Measurements from ENCODE around the gene UCKL1.
"Not testable (repeated sequence)": the region's sequence is repeated elsewhere in the genome, so short reads cannot be mapped to it uniquely, and the experiment has no call there.

Gene UCKL1

GRCh38 chr20:63979229-63979556 lies 23.0 kb upstream of the UCKL1 start:
- H3K4me1 ChIP-seq (ENCODE audit: control insufficient read depth, insufficient read depth, low read length), result peaks cover 39% of the 10 kb centered on the region
- peak overlapping the region in 1 of 2 donors; percentile 53 for H3K9ac ChIP-seq (ENCODE audit: low read length in 2 of 2)
- no peak overlapping the region for H3K27ac ChIP-seq (ENCODE audit: low read length)
- peaks cover 4% of the 10 kb centered on the region in 2 donors for H3K36me3 ChIP-seq (ENCODE audit: control insufficient read depth in 2 of 2, insufficient read depth in 2 of 2, low read length in 2 of 2)
- H3K27me3 ChIP-seq (ENCODE audit: control insufficient read depth in 1 of 2, insufficient read depth in 2 of 2, low read length in 2 of 2), result no peaks in the 10 kb centered on the region
- peak overlapping the region; percentile 69 to 98 for H3K4me3 ChIP-seq (ENCODE audit: low read length in 2 of 2)
- H3K9me3 ChIP-seq (ENCODE audit: control insufficient read depth in 2 of 2, low read length in 2 of 2), result no peaks in the 10 kb centered on the region

- Histone ChIP-seq H3K27ac (ENCODE audit: low read length) (no peak overlapping the region), H3K4me3 (ENCODE audit: low read length in 2 of 2) (peak overlapping the region; percentile 69 to 98), H3K9me3 (ENCODE audit: control insufficient read depth in 2 of 2, low read length in 2 of 2) (no peaks in the 10 kb centered on the region), H3K36me3 (ENCODE audit: control insufficient read depth in 2 of 2, insufficient read depth in 2 of 2, low read length in 2 of 2) (peaks cover 4% of the 10 kb centered on the region in 2 donors), H3K27me3 (ENCODE audit: control insufficient read depth in 1 of 2, insufficient read depth in 2 of 2, low read length in 2 of 2) (no peaks in the 10 kb centered on the region), H3K9ac (ENCODE audit: low read length in 2 of 2) (peak overlapping the region; percentile 21 to 53), H3K4me1 (ENCODE audit: control insufficient read depth, insufficient read depth, low read length) (peaks cover 39% of the 10 kb centered on the region)
Observed at GRCh38 chr20:63978319-63979228, 22.4 kb upstream of the UCKL1 start.

GRCh38 chr20:63977739-63978276 lies 21.6 kb upstream of the UCKL1 start:
- no peak overlapping the region for H3K27ac ChIP-seq (ENCODE audit: low read length)

GRCh38 chr20:63976980-63977738 lies 20.9 kb upstream of the UCKL1 start:
- no peaks in the 10 kb centered on the region for H3K9me3 ChIP-seq (ENCODE audit: control insufficient read depth in 2 of 2, low read length in 2 of 2)
- no peaks in the 10 kb centered on the region for H3K36me3 ChIP-seq (ENCODE audit: control insufficient read depth in 2 of 2, insufficient read depth in 2 of 2, low read length in 2 of 2)
- no peaks in the 10 kb centered on the region for H3K27me3 ChIP-seq (ENCODE audit: control insufficient read depth in 1 of 2, insufficient read depth in 2 of 2, low read length in 2 of 2)
- H3K4me3 ChIP-seq (ENCODE audit: low read length in 2 of 2), result no peak overlapping the region
- no peak overlapping the region for H3K27ac ChIP-seq (ENCODE audit: low read length)
- H3K4me1 ChIP-seq (ENCODE audit: control insufficient read depth, insufficient read depth, low read length), result peaks cover 28% of the 10 kb centered on the region
- H3K9ac ChIP-seq (ENCODE audit: low read length in 2 of 2), result no peak overlapping the region

More at GRCh38 chr20:63977739-63978276, 21.6 kb upstream of the UCKL1 start:
- Histone ChIP-seq H3K9me3 (ENCODE audit: control insufficient read depth in 2 of 2, low read length in 2 of 2) (no peaks in the 10 kb centered on the region), H3K36me3 (ENCODE audit: control insufficient read depth in 2 of 2, insufficient read depth in 2 of 2, low read length in 2 of 2) (no peaks in the 10 kb centered on the region), H3K9ac (ENCODE audit: low read length in 2 of 2) (no peak overlapping the region), H3K4me3 (ENCODE audit: low read length in 2 of 2) (no peak overlapping the region), H3K4me1 (ENCODE audit: control insufficient read depth, insufficient read depth, low read length) (peaks cover 34% of the 10 kb centered on the region), H3K27me3 (ENCODE audit: control insufficient read depth in 1 of 2, insufficient read depth in 2 of 2, low read length in 2 of 2) (no peaks in the 10 kb centered on the region)

GRCh38 chr20:63976511-63976910 lies 20.3 kb upstream of the UCKL1 start:
- H3K27ac ChIP-seq (ENCODE audit: low read length); H3K36me3 ChIP-seq (ENCODE audit: control insufficient read depth in 2 of 2, insufficient read depth in 2 of 2, low read length in 2 of 2); H3K4me3 ChIP-seq (ENCODE audit: low read length in 2 of 2); H3K9ac ChIP-seq (ENCODE audit: low read length in 2 of 2); H3K9me3 ChIP-seq (ENCODE audit: control insufficient read depth in 2 of 2, low read length in 2 of 2); H3K27me3 ChIP-seq (ENCODE audit: control insufficient read depth in 1 of 2, insufficient read depth in 2 of 2, low read length in 2 of 2): not testable (repeated sequence)
- H3K4me1 ChIP-seq (ENCODE audit: control insufficient read depth, insufficient read depth, low read length), result peaks cover 22% of the 10 kb centered on the region

- Histone ChIP-seq H3K27ac (ENCODE audit: low read length) (no peak overlapping the region), H3K27me3 (ENCODE audit: control insufficient read depth in 1 of 2, insufficient read depth in 2 of 2, low read length in 2 of 2) (no peaks in the 10 kb centered on the region), H3K4me3 (ENCODE audit: low read length in 2 of 2) (no peak overlapping the region), H3K4me1 (ENCODE audit: control insufficient read depth, insufficient read depth, low read length) (peaks cover 16% of the 10 kb centered on the region), H3K36me3 (ENCODE audit: control insufficient read depth in 2 of 2, insufficient read depth in 2 of 2, low read length in 2 of 2) (no peaks in the 10 kb centered on the region), H3K9ac (ENCODE audit: low read length in 2 of 2) (no peak overlapping the region), H3K9me3 (ENCODE audit: control insufficient read depth in 2 of 2, low read length in 2 of 2) (no peaks in the 10 kb centered on the region)
Observed at GRCh38 chr20:63974402-63975200, 18.4 kb upstream of the UCKL1 start.

- no peaks in the 10 kb centered on the region for H3K27me3 ChIP-seq (ENCODE audit: control insufficient read depth in 1 of 2, insufficient read depth in 2 of 2, low read length in 2 of 2)
- peak overlapping the region; percentile 67 for H3K4me3 ChIP-seq (ENCODE audit: low read length in 2 of 2)
- H3K4me1 ChIP-seq (ENCODE audit: control insufficient read depth, insufficient read depth, low read length), result peaks cover 18% of the 10 kb centered on the region
- peak overlapping the region; percentile 42 to 45 for H3K9ac ChIP-seq (ENCODE audit: low read length in 2 of 2)
- no peaks in the 10 kb centered on the region for H3K36me3 ChIP-seq (ENCODE audit: control insufficient read depth in 2 of 2, insufficient read depth in 2 of 2, low read length in 2 of 2)
- H3K27ac ChIP-seq (ENCODE audit: low read length), result no peak overlapping the region
- no peaks in the 10 kb centered on the region for H3K9me3 ChIP-seq (ENCODE audit: control insufficient read depth in 2 of 2, low read length in 2 of 2)
Observed at GRCh38 chr20:63973636-63974401, 17.6 kb upstream of the UCKL1 start.

- H3K36me3 ChIP-seq (ENCODE audit: control insufficient read depth in 2 of 2, insufficient read depth in 2 of 2, low read length in 2 of 2), result no peaks in the 10 kb centered on the region
- H3K27me3 ChIP-seq (ENCODE audit: control insufficient read depth in 1 of 2, insufficient read depth in 2 of 2, low read length in 2 of 2), result no peaks in the 10 kb centered on the region
- no peak overlapping the region for H3K27ac ChIP-seq (ENCODE audit: low read length)
- H3K4me3 ChIP-seq (ENCODE audit: low read length in 2 of 2), result no peak overlapping the region
- H3K9me3 ChIP-seq (ENCODE audit: control insufficient read depth in 2 of 2, low read length in 2 of 2), result no peaks in the 10 kb centered on the region
- H3K4me1 ChIP-seq (ENCODE audit: control insufficient read depth, insufficient read depth, low read length), result peaks cover 18% of the 10 kb centered on the region
- no peak overlapping the region for H3K9ac ChIP-seq (ENCODE audit: low read length in 2 of 2)
Observed at GRCh38 chr20:63973160-63973479, 16.9 kb upstream of the UCKL1 start.

GRCh38 chr20:63972312-63973159 lies 16.3 kb upstream of the UCKL1 start:
- Histone ChIP-seq H3K4me3 (ENCODE audit: low read length in 2 of 2) (no peak overlapping the region), H3K9me3 (ENCODE audit: control insufficient read depth in 2 of 2, low read length in 2 of 2) (no peaks in the 10 kb centered on the region), H3K36me3 (ENCODE audit: control insufficient read depth in 2 of 2, insufficient read depth in 2 of 2, low read length in 2 of 2) (no peaks in the 10 kb centered on the region), H3K4me1 (ENCODE audit: control insufficient read depth, insufficient read depth, low read length) (peaks cover 18% of the 10 kb centered on the region), H3K27ac (ENCODE audit: low read length) (no peak overlapping the region), H3K9ac (ENCODE audit: low read length in 2 of 2) (no peak overlapping the region), H3K27me3 (ENCODE audit: control insufficient read depth in 1 of 2, insufficient read depth in 2 of 2, low read length in 2 of 2) (no peaks in the 10 kb centered on the region)

Measured in stomach smooth muscle (tissue), 2 donors.